IMR-90 (cell line): ENCODE measurements around the gene H6PD. TPM values are rescaled to one million over a fixed set of nuclear protein-coding genes. Genes with fewer than 3 reads are reported as not detected.

Experiments used
- ATAC-seq: fragments of 200-7000 bp; cut with Tn5 transposase; 2 replicates; pipeline ENCODE4 v1.9.1; 2020; ENCODE audit warnings: low read depth, mild to moderate bottlenecking, moderate library complexity
- BruUV-seq: library from RNA; stranded (reverse); fragments of 400-500 nt; replicated peaks from 2 replicates; lab custom pipeline; 2021; lab: Mats Ljungman, UMichigan
- CTCF ChIA-PET: fragments of 300-600 bp; formaldehyde crosslinking; extraction: SDS; loops from one replicate; lab custom pipeline; 2021; ENCODE audit warnings: antibody characterized with exemption; lab: Yijun Ruan, JAX
- POLR2A ChIA-PET: fragments of 300-600 bp; sonication (Branson Sonifier 250); formaldehyde crosslinking; loops from one replicate; lab custom pipeline; 2022; ENCODE audit warnings: antibody characterized with exemption; ENCODE audit not compliant: unreplicated experiment; lab: Charles Lee
- DNase-seq: peaks from one replicate; pipeline ENCODE4 v3.0.0; 2013
- H2AFZ ChIP-seq: replicated peaks from 2 replicates; pipeline ENCODE3; 2013; ENCODE audit warnings: low read length, mild to moderate bottlenecking; ENCODE audit not compliant: poor library complexity
- H2AK5ac ChIP-seq: 2 replicates; pipeline ENCODE4 v1.6.1; 2013; ENCODE audit warnings: low read depth, low read length, inconsistent platforms
- H2AK9ac ChIP-seq: replicated peaks from 2 replicates; pipeline ENCODE3; 2013; ENCODE audit warnings: mild to moderate bottlenecking, low read depth, low read length, moderate library complexity; ENCODE audit not compliant: poor library complexity
- H2BK120ac ChIP-seq: 2 replicates; pipeline ENCODE4 v1.6.1; 2013; ENCODE audit warnings: low read depth, low read length, inconsistent platforms
- H2BK15ac ChIP-seq: 3 replicates; pipeline ENCODE4 v1.6.1; 2013; ENCODE audit warnings: low read depth, low read length, inconsistent platforms
- H2BK20ac ChIP-seq: 2 replicates; pipeline ENCODE4 v1.6.1; 2013; ENCODE audit warnings: low read depth, mild to moderate bottlenecking, inconsistent platforms, low read length, moderate library complexity
- H2BK5ac ChIP-seq: 2 replicates; pipeline ENCODE4 v1.6.1; 2013; ENCODE audit warnings: mild to moderate bottlenecking, low read depth, low read length, inconsistent platforms; ENCODE audit not compliant: poor library complexity, severe bottlenecking
- H3K14ac ChIP-seq: replicated peaks from 2 replicates; pipeline ENCODE4 v1.6.1; 2013; ENCODE audit warnings: low read depth, low read length, inconsistent platforms
- H3K18ac ChIP-seq: 2 replicates; pipeline ENCODE4 v1.6.1; 2013; ENCODE audit warnings: low read depth, low read length, control low read depth
- H3K23ac ChIP-seq: 2 replicates; pipeline ENCODE4 v1.6.1; 2013; ENCODE audit warnings: low read depth, low read length, inconsistent platforms
- H3K27ac ChIP-seq: 2 replicates; pipeline ENCODE4 v1.5.1; 2013; ENCODE audit warnings: mild to moderate bottlenecking, control low read depth, low read length; ENCODE audit not compliant: insufficient read depth
- H3K27me3 ChIP-seq: 2 replicates; pipeline ENCODE4 v1.6.1; 2013; ENCODE audit warnings: low read length; ENCODE audit not compliant: control insufficient read depth, insufficient read depth
- H3K36me3 ChIP-seq: 2 replicates; pipeline ENCODE4 v1.6.1; 2013; ENCODE audit warnings: low read length, mixed read lengths; ENCODE audit not compliant: control insufficient read depth, insufficient read depth
- H3K4ac ChIP-seq: 2 replicates; pipeline ENCODE4 v1.6.1; 2013; ENCODE audit warnings: low read depth, low read length, inconsistent platforms
- H3K4me1 ChIP-seq: 2 replicates; pipeline ENCODE4 v1.6.1; 2013; ENCODE audit warnings: low read length, mixed read lengths; ENCODE audit not compliant: control insufficient read depth, insufficient read depth
- H3K4me2 ChIP-seq: 2 replicates; pipeline ENCODE4 v1.6.1; 2013; ENCODE audit warnings: low read depth, mild to moderate bottlenecking, control low read depth, low read length, moderate library complexity
- H3K4me3 ChIP-seq: 2 replicates; pipeline ENCODE4 v1.5.1; 2013; ENCODE audit warnings: low read depth, mild to moderate bottlenecking, control low read depth, low read length, moderate library complexity; ENCODE audit not compliant: insufficient read depth
- H3K56ac ChIP-seq: 2 replicates; pipeline ENCODE4 v1.6.1; 2013; ENCODE audit warnings: low read length, inconsistent platforms; ENCODE audit not compliant: insufficient read depth; ENCODE audit errors: extremely low read depth
- H3K79me1 ChIP-seq, 2 experiments: 2 replicates each; pipeline ENCODE4 v1.6.1; 2013; ENCODE audit warnings: low read length in 2 of 2, inconsistent platforms in 1 of 2, low read depth in 1 of 2
- H3K9ac ChIP-seq: 2 replicates; pipeline ENCODE4 v1.6.1; 2013; ENCODE audit warnings: low read depth, low read length, control low read depth
- H3K9me1 ChIP-seq: 2 replicates; pipeline ENCODE4 v1.6.1; 2013; ENCODE audit warnings: low read length, inconsistent platforms; ENCODE audit not compliant: insufficient read depth
- H3K9me3 ChIP-seq: 2 replicates; pipeline ENCODE4 v1.6.1; 2013; ENCODE audit warnings: low read length; ENCODE audit not compliant: control insufficient read depth, insufficient read depth
- H4K20me1 ChIP-seq: 2 replicates; pipeline ENCODE4 v1.6.1; 2013; ENCODE audit warnings: low read length, inconsistent platforms; ENCODE audit not compliant: insufficient read depth
- H4K5ac ChIP-seq: 2 replicates; pipeline ENCODE4 v1.6.1; 2013; ENCODE audit warnings: mild to moderate bottlenecking, low read depth, low read length, control low read depth
- H4K8ac ChIP-seq, 2 experiments: 2 replicates each; pipeline ENCODE4 v1.6.1; 2013; ENCODE audit warnings: low read depth in 2 of 2, low read length in 2 of 2, control low read depth in 1 of 2, inconsistent platforms in 1 of 2
- H4K91ac ChIP-seq: 2 replicates; pipeline ENCODE4 v1.6.1; 2013; ENCODE audit warnings: low read depth, low read length, inconsistent platforms; ENCODE audit not compliant: insufficient read depth
- BHLHE40 ChIP-seq: fragments of 150-350 bp; IDR thresholded peaks from 2 replicates; pipeline ENCODE4 v1.6.1; 2016; ENCODE audit warnings: mild to moderate bottlenecking, low read depth, low read length
- CEBPB ChIP-seq: IDR thresholded peaks from 2 replicates; pipeline ENCODE4 v1.6.1; 2012; ENCODE audit warnings: low read depth, low read length, improper control_type of control experiment
- CHD1 ChIP-seq: IDR thresholded peaks from 2 replicates; pipeline ENCODE4 v1.6.1; 2012; ENCODE audit warnings: low read depth, low read length, improper control_type of control experiment
- FOS ChIP-seq: fragments of 150-350 bp; IDR thresholded peaks from 2 replicates; pipeline ENCODE4 v1.6.1; 2016; ENCODE audit warnings: low read depth, low read length
- MAFK ChIP-seq: IDR thresholded peaks from 2 replicates; pipeline ENCODE4 v1.6.1; 2012; ENCODE audit warnings: low read depth, low read length, improper control_type of control experiment
- MAZ ChIP-seq: IDR thresholded peaks from 2 replicates; pipeline ENCODE4 v1.6.1; 2012; ENCODE audit warnings: low read depth, mild to moderate bottlenecking, low read length, improper control_type of control experiment, moderate library complexity, borderline replicate concordance
- MXI1 ChIP-seq: IDR thresholded peaks from 2 replicates; pipeline ENCODE4 v1.6.1; 2012; ENCODE audit warnings: low read depth, mild to moderate bottlenecking, low read length, moderate library complexity, borderline replicate concordance
- POLR2A ChIP-seq: IDR thresholded peaks from 2 replicates; pipeline ENCODE4 v1.6.1; 2012; ENCODE audit warnings: mild to moderate bottlenecking, low read depth, low read length
- RAD21 ChIP-seq: IDR thresholded peaks from 2 replicates; pipeline ENCODE4 v1.6.1; 2012; ENCODE audit warnings: low read length, improper control_type of control experiment
- RCOR1 ChIP-seq: IDR thresholded peaks from 2 replicates; pipeline ENCODE4 v1.6.1; 2012; ENCODE audit warnings: mild to moderate bottlenecking, low read length, improper control_type of control experiment; ENCODE audit not compliant: insufficient replicate concordance
- RFX5 ChIP-seq: IDR thresholded peaks from 2 replicates; pipeline ENCODE4 v1.8.0; 2012; ENCODE audit warnings: low read depth, mild to moderate bottlenecking, low read length, moderate library complexity
- SMC3 ChIP-seq: fragments of 150-350 bp; IDR thresholded peaks from 2 replicates; pipeline ENCODE4 v1.6.1; 2016; ENCODE audit warnings: low read depth, mild to moderate bottlenecking, antibody characterized with exemption, low read length, moderate library complexity
- WGBS, 2 experiments: methylation state at CpG; one replicate each; pipeline versions ENCODE4 v1.1.5 to v1.1.7; 2013; ENCODE audit warnings: missing lambda C conversion rate in 2 of 2; ENCODE audit not compliant: insufficient read length in 1 of 2; ENCODE audit errors: extremely low coverage in 2 of 2; 5-methylcytosine and 5-hydroxymethylcytosine counted together
- dilution Hi-C: fragments of 300-500 bp; cut with HindIII; formaldehyde crosslinking; loops from one replicate; pipeline ENCODE4 v1.14.3; 2018; ENCODE audit warnings: low sequenced_read_pairs; ENCODE audit not compliant: unreplicated experiment
- in situ Hi-C: fragments of 300-500 bp; cut with MboI; formaldehyde crosslinking; loops from 3 replicates; pipeline ENCODE4 v1.14.3; 2019; ENCODE audit warnings: low sequenced_read_pairs, inconsistent platforms, mixed read lengths
- intact Hi-C: fragments of 100-400 bp; cut with micrococcal nuclease; formaldehyde crosslinking; loops from 2 replicates; pipeline ENCODE4 v1.10.0; 2022
- polyA plus RNA-seq, 3 experiments: library from polyadenylated mRNA; depleted of rRNA; stranded (reverse); fragments of >200 nt; gene quantifications; 2 replicates each; pipeline ENCODE4 v1.2.3, GENCODE V29; 2012; ENCODE audit warnings: low replicate concordance in 1 of 3
- total RNA-seq: library from RNA; depleted of rRNA; stranded (reverse); fragments of >200 nt; gene quantifications from 2 replicates; pipeline ENCODE4 v1.2.3, GENCODE V29; 2012
- TF ChIP-seq, protein P1 (sequence below): fragments of 150-350 bp; IDR thresholded peaks from 2 replicates; pipeline ENCODE4 v1.6.1; 2016; ENCODE audit warnings: low read depth, mild to moderate bottlenecking, low read length, moderate library complexity, borderline replicate concordance
- TF ChIP-seq, protein P2 (sequence below): fragments of 150-350 bp; IDR thresholded peaks from 2 replicates; pipeline ENCODE4 v1.6.1; 2017; ENCODE audit warnings: mild to moderate bottlenecking, antibody characterized with exemption, low read length, low read depth
- TF ChIP-seq, protein P3 (sequence below): conservative IDR thresholded peaks from 2 replicates; pipeline ENCODE4 v1.5.1; 2012; ENCODE audit warnings: mild to moderate bottlenecking, low read depth, low read length, improper control_type of control experiment

The H6PD gene
- total and polyA plus RNA-seq, 2 of the 4 experiments (the other 2 are of a cell fraction), result 9.3 to 22.1 TPM

DNA sequence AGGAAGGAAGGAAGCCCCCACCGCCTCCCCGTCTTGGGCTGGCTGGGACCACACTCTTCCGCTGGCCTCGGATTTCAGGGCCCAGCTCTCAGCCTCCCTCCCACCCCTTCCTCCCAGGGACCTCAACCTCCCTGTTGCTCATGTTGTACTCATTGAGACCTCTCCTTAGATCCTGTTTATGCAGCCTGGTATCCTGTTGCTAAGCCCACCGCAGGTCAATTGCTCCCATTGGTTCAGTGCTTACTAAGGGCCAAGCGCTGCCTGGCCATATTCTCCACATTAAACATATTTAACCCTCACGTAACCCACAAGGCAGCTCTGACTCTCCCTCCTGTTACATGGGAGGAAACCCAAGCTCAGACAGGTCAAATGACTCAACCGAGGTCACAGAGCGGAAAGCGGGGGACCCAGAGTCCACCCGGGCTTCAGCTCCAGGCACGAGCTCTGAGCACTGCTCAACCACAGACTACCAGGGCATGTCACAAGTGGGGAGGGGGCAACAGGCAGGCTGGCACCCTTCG, 23.2 kb upstream of the H6PD start:
- Histone ChIP-seq H3K36me3 (no peaks in the 10 kb centered on the region), H3K27ac (peak overlapping the region; percentile 47), H4K91ac (peak overlapping the region; percentile 46; the same call in 1 of the 2 replicates), H3K23ac (peak overlapping the region; percentile 8; the same call in 1 of the 2 replicates), H2BK5ac (peak overlapping the region; percentile 76), H3K9me1 (peaks cover 17% of the 10 kb centered on the region), H3K18ac (0 out of 2 replicates have a peak overlapping the region, but pooled peaks have one; percentile 43), H4K8ac (peak overlapping the region in 1 of 2 experiments; percentile 71; a peak in 2 of 4 replicates), H2AK9ac (peak overlapping the region; percentile 33), H3K4me1 (peaks cover 15% of the 10 kb centered on the region), H3K4me2 (no peak overlapping the region), H2AK5ac (peak overlapping the region; percentile 72; the same call in 1 of the 2 replicates), H2BK15ac (peak overlapping the region; percentile 67; the same call in 1 of the 3 replicates), H3K4ac (peak overlapping the region; percentile 76), H3K4me3 (no peak overlapping the region), H3K9me3 (no peaks in the 10 kb centered on the region), H3K79me1 (no peaks in the 10 kb centered on the region; a peak in 1 of 4 replicates), H4K5ac (no peak overlapping the region), H2BK120ac (peak overlapping the region; percentile 79), H3K9ac (no peak overlapping the region), H2AFZ (peak overlapping the region; percentile 81), H3K27me3 (no peaks in the 10 kb centered on the region), H2BK20ac (peak overlapping the region; percentile 79; the same call in 1 of the 2 replicates), H4K20me1 (no peaks in the 10 kb centered on the region), H3K14ac (no peak overlapping the region; the same call in 1 of the 2 replicates), H3K56ac (no peak overlapping the region)
- POLR2A ChIA-PET, result no interaction called here
- whole genome bisulfite sequencing, 2 experiments, result 69% methylated on average over 2 of the region's 13 CpGs; no CpG with 5 or more reads in 1 of the 2 experiments
- intact Hi-C loops, result no loop called here
- CTCF ChIA-PET, result interaction anchor here (0.6 to 1.1 kb wide), 2 partner anchors 23 to 196 kb away, joined by 3 to 4 read pairs; partner anchors contain the start of gene H6PD
- BruUV-seq, result no TSS peak
- DNase-seq, result peak; percentile 98
- in situ Hi-C loops, result no loop called here
- dilution Hi-C loops, result no loop called here
- peak; percentile 84 for ATAC-seq
- TF ChIP-seq RFX5, result no peak
- TF ChIP-seq, protein P1, sequence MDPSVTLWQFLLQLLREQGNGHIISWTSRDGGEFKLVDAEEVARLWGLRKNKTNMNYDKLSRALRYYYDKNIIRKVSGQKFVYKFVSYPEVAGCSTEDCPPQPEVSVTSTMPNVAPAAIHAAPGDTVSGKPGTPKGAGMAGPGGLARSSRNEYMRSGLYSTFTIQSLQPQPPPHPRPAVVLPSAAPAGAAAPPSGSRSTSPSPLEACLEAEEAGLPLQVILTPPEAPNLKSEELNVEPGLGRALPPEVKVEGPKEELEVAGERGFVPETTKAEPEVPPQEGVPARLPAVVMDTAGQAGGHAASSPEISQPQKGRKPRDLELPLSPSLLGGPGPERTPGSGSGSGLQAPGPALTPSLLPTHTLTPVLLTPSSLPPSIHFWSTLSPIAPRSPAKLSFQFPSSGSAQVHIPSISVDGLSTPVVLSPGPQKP, result no peak
- TF ChIP-seq, protein P2, sequence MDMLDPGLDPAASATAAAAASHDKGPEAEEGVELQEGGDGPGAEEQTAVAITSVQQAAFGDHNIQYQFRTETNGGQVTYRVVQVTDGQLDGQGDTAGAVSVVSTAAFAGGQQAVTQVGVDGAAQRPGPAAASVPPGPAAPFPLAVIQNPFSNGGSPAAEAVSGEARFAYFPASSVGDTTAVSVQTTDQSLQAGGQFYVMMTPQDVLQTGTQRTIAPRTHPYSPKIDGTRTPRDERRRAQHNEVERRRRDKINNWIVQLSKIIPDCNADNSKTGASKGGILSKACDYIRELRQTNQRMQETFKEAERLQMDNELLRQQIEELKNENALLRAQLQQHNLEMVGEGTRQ, result 0 out of 2 replicates have a peak, but pooled peaks have one; percentile 1
- TF ChIP-seq MAZ, result peak; percentile 82; the same call in 1 of the 2 replicates
- peak; percentile 82 for TF ChIP-seq FOS
- TF ChIP-seq RAD21, result no peak
- TF ChIP-seq BHLHE40, result peak; percentile 82
- TF ChIP-seq POLR2A, result no peak
- no peak for TF ChIP-seq MXI1
- TF ChIP-seq SMC3, result no peak
- no peak for TF ChIP-seq RCOR1
- TF ChIP-seq CEBPB, result peak; percentile 41
- TF ChIP-seq MAFK, result no peak
- TF ChIP-seq, protein P3, sequence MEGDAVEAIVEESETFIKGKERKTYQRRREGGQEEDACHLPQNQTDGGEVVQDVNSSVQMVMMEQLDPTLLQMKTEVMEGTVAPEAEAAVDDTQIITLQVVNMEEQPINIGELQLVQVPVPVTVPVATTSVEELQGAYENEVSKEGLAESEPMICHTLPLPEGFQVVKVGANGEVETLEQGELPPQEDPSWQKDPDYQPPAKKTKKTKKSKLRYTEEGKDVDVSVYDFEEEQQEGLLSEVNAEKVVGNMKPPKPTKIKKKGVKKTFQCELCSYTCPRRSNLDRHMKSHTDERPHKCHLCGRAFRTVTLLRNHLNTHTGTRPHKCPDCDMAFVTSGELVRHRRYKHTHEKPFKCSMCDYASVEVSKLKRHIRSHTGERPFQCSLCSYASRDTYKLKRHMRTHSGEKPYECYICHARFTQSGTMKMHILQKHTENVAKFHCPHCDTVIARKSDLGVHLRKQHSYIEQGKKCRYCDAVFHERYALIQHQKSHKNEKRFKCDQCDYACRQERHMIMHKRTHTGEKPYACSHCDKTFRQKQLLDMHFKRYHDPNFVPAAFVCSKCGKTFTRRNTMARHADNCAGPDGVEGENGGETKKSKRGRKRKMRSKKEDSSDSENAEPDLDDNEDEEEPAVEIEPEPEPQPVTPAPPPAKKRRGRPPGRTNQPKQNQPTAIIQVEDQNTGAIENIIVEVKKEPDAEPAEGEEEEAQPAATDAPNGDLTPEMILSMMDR, result no peak
- no peak for TF ChIP-seq CHD1
